GM18505 (cell line): ENCODE results near the gene FSD1L.
A peak's percentile ranks its signal among the peaks of the same experiment; 100 is the strongest.
"Not testable (repeated sequence)": the region's sequence is repeated elsewhere in the genome, so short reads cannot be mapped to it uniquely, and the experiment has no call there.

Source experiments
- ATAC-seq: cut with Tn5 transposase; IDR thresholded peaks from one replicate; pipeline ENCODE4 v1.9.1; 2021; ENCODE audit not compliant: unreplicated experiment
- POLR2A ChIP-seq: IDR thresholded peaks from 4 replicates; pipeline ENCODE4 v1.6.1; 2011; ENCODE audit warnings: borderline replicate concordance; ENCODE audit not compliant: insufficient read depth, insufficient read length; ENCODE audit errors: extremely low read depth

FSD1L gene

DNA sequence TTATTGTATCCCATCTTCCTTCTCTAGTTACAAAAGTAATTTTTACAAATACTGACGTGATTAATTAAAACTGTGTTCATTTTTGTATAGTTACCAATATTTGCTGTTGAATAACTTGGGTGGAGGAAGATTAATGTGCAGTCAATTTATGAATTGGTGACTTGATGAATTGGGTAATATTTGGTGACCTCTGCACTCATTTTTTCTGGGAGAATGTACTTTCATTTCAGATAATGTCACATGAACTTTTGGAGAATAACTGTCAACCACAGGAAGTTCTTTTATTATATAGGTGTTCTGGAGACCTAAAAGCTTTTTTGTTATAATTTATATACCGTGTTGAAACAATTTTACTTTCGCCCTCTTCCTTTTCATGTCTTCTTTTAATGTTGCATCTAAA is 83.7 kb downstream of the FSD1L start:
- ATAC-seq = no peak
- TF ChIP-seq POLR2A = no peak

DNA sequence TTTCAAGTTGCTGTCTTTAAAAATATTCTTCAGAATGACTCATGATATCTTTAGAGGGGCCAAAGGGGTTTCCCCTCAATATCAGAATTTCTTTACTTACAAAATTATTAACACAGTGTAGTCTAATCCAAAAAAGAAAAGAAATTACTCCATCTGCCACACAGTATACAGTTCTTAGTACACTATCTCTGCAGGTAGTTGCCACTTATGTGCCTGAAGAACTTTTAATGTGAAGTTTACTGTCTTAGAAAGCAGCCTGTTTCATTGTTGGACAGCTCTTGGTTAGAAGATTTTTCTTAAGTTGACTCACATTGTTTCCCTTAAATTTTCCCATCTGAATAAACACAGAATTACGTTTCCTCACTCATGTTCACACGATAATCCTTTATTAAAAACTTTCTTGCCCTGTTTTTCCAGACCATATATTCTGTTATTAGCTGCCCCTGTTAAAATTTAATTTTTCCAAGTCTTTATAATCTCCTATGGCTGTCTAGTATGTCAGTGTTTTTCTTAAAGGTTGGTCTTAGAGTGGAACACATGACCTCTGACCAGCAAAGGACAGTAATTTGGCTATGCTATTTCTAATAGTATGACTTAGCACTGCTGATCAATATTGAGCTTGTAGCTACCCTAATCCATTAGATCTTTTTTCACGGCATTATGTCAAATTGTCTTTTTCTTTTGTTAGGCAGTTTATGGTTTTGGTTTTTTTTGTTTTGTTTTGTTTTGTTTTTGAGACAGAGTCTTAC is 88.3 kb downstream of the FSD1L start:
- peak; percentile 54 for ATAC-seq
- TF ChIP-seq POLR2A = no peak

DNA sequence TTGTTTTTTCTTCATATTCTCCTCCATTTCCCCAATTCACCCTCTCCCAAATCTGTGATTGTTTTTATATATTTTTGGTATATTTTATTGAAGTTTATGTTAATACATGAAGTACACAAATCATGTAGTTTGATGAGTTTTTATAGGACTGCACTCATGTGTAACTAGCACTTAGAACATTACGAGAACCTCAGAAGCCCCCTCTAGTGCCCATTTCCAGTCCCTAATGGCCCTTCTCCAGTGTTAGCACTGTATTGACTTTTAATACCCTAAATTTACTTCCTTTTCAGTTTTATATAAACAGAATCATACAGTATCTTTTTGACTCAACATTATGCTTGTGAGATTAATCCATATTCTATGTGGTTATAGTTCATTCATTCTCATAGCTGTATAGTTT is 91.6 kb downstream of the FSD1L start:
- no peak for TF ChIP-seq POLR2A
- ATAC-seq = no peak

- TF ChIP-seq POLR2A = no peak
- peak; percentile 83 for ATAC-seq
Measured at GRCh38 chr9:105541838-105542237, 94.0 kb downstream of the FSD1L start.

- TF ChIP-seq POLR2A = no peak
- ATAC-seq = no peak
Measured at GRCh38 chr9:105554042-105554441, 106.2 kb downstream of the FSD1L start.

DNA sequence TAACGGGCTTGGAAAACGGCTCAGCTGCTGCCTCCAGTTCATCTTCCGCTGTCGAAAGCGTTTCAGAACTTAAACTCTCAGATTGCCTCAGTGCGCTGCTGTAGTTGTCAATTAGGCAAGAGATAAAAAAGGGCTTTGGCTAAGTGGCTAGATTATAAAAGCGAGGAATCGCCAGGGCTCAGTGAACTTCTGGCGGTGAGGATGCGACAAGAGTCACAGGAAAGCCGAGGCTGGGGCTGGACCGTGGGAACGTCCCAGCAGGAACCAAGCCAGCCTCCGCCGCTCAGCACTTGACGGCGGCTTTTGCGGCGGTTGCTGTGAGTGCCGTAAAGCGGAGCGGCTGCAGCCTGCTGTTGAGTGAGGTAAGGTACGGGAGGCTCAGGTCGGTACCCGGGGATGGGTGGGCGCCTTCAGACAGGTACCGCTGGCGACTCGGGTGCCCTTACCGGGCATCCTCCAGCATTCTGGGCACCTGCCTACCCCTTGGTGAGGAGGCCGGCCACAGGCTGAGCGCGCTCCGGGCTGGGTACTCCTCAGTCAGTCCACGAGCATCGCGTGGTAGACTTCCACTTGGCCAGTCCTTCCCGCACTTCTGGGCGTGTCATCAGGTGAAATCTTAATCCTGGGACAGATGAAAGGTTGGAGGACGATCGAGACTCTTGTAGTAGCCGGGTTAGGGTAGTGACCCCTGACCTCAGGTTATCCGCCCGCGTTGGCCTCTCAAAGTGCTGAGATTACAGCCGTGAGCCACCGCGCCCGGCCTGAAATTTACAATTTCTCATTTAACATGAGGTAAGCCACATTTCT is 110.2 kb downstream of the FSD1L start, which contains the start of gene FKTN:
FKTN (plus strand) TSS at position 328 of the 807 bp plus-strand sequence. CDS start 16,902 bp downstream, outside the sequence.
- ATAC-seq = peak; percentile 98
- TF ChIP-seq POLR2A = peak; percentile 93

DNA sequence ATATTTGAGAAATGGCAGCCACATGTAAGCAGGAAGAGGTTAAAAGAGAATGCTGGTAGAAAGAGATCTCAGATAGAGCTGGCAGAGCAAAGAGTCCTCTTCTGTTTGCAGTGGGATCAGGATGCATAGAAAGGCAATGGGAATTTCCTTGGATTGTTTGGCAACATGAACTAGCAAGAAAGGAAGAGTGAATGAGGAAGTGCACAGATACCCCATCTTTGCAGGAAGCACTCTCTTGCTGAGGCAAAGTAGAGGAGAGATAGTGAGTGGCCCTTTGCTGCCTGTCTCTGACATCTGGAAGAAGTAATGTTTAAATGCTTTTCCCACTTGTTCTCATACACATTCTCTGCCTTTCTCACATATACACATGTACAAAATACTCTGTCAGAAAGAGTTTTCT is 124.6 kb downstream of the FSD1L start:
- ATAC-seq = no peak

GRCh38 chr9:105579952-105580351 is 132.1 kb downstream of the FSD1L start:
- not testable (repeated sequence) for ATAC-seq

More for the DNA sequence above, 124.6 kb downstream of the FSD1L start:
- no peak for TF ChIP-seq POLR2A

DNA sequence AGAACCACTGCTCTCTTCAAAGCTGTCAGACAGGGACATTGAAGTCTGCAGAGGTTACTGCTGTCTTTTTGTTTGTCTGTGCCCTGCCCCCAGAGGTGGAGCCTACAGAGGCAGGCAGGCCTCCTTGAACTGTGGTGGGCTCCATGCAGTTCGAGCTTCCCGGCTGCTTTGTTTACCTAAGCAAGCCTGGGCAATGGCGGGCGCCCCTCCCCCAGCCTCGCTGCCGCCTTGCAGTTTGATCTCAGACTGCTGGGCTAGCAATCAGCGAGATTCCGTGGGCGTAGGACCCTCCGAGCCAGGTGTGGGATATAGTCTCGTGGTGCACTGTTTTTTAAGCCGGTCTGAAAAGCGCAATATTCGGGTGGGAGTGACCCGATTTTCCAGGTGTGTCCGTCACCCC is 133.7 kb downstream of the FSD1L start:
- ATAC-seq = not testable (repeated sequence)

GRCh38 chr9:105593145-105593544 is 145.3 kb downstream of the FSD1L start:
- no peak for TF ChIP-seq POLR2A
- no peak for ATAC-seq
